NCI-H2029 treated with DMSO at 0.1 percent for 48 hours (cell line): ENCODE results near the gene FOXO1.
A peak's percentile ranks its signal among the peaks of the same experiment; 100 is the strongest.
"Not testable (repeated sequence)": the region's sequence is repeated elsewhere in the genome, so short reads cannot be mapped to it uniquely, and the experiment has no call there.

Experiments used
- DNase-seq: peaks from one replicate; lab custom pipeline; 2025; lab: John Stamatoyannopoulos, UW

The FOXO1 gene

DNA sequence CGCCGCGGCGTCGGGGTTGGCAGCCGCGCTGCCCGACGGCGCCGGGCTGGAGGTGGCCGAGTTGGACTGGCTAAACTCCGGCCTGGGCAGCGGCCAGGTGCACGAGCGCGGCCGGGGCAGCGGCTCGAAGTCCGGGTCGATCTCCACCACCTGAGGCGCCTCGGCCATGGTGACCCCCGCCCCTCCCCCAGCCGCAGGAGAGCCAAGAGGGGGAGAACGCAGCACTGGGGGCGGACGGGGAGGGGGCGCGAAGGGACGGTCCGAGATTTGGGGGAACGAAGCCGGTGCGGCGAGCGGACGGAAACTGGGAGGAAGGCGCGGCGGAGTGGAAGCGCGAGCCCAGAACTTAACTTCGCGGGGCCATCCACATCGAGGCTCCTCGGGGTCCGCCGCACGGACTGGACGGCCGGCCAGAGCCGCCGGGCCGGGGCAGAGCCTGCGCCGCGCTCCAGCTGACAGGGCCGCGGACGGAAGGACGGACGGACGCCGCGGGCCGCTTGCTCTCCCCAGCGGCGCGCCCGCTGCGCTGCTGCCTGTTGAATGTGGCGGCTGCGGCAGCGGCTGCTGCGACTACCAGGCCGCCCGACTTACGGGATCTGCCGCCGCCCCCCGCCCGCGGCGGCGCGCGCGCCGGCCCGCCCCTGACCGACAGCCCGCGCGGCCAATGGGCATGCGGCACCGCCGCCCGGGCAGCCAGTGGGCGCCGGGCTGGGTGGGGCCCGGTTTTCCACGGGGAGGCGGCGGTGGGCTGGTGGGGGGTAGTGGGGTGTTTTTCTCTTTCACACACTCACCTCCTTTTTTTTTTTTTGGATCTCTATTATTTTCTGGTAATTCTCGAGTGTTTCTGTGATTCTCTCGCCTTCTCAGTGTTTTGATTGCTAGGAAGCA is at the start of gene FOXO1:
TSS of gene FOXO1 (minus strand) at position 597 of the 888 bp plus-strand sequence. CDS start at position 168, 429 bp downstream.
- DNase-seq = no peak

GRCh38 chr13:40714433-40714832 is 48.0 kb upstream of the FOXO1 start:
- not testable (repeated sequence) for DNase-seq

- DNase-seq = no peak
Measured at GRCh38 chr13:40706439-40706838, 40.0 kb upstream of the FOXO1 start.

DNA sequence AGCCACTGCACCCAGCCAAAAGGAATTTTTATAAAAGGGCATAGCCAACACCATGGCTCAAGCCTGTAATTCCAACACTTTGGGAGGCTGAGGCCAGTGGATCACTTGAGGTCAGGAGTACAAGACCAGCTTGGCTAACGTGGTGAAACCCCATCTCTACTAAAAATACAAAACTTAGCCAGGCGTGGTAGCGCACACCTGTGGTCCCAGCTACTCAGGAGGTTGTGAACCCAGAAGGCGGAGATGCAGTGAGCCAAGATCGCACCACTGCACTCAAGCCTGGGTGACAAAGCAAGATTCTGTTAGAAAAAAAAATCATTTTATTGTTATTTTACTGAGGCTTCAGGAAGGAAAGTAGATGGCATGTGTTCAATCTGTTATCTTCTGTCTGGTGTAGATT is 31.3 kb upstream of the FOXO1 start:
- no peak for DNase-seq

DNA sequence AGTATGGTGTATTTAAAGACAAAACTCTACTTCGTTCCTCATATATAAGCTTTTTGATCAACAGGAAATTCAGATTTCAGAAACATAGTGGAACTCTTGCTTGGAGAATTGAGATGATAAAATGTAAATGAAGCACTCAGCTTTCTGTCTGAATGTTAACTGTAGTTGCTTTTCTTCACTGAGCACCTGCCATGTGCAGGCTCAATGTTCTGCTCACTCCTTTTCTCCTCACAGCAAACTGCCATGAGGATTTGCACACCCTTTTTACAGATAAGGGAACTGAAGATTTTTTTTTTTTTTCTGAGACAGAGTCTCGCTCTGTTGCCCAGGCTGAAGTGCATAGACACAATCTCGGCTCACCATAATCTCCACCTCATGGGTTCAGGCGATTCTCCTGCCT is 28.0 kb upstream of the FOXO1 start:
- DNase-seq = no peak

GRCh38 chr13:40692946-40693345 is 26.5 kb upstream of the FOXO1 start:
- no peak for DNase-seq

GRCh38 chr13:40688781-40689180 is 22.3 kb upstream of the FOXO1 start:
- DNase-seq = no peak

DNA sequence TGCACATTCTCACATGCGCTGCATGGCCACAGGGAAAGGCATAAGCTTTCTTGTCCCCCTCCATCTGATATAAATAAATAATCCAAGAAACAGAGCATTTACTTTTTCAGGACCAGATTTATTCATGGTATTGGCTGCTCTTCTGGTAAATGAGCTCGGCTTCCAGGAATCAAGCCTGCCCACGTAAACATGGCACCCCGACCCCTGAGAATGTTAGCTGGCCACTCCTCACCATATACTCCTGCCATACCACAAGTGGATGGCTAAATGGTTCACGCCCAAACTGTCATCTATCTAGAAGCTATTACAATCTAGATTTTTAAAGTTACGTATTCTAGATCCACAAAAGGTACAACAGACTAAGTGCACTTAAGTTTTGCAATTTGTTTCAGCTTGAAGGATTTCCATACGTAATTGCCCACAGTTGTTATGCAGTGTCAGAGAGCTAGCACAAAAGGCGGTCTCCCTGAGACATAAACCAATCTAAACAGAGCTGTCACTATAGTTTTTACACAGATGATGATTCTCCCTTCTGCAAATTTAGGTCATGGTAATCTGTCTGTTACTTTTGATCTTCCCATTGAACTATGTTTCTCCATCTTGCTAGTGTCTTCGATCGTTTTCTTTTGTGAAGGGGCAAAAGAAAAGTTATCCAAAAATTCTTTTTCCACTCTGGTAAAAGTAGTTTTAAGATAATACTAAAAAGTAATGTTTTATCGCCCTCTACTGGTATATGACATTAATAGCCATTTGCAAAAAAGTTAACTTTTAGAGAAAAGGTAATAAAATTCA is 16.2 kb upstream of the FOXO1 start:
- DNase-seq = no peak

GRCh38 chr13:40681341-40682146 is 15.1 kb upstream of the FOXO1 start:
- no peak for DNase-seq

DNA sequence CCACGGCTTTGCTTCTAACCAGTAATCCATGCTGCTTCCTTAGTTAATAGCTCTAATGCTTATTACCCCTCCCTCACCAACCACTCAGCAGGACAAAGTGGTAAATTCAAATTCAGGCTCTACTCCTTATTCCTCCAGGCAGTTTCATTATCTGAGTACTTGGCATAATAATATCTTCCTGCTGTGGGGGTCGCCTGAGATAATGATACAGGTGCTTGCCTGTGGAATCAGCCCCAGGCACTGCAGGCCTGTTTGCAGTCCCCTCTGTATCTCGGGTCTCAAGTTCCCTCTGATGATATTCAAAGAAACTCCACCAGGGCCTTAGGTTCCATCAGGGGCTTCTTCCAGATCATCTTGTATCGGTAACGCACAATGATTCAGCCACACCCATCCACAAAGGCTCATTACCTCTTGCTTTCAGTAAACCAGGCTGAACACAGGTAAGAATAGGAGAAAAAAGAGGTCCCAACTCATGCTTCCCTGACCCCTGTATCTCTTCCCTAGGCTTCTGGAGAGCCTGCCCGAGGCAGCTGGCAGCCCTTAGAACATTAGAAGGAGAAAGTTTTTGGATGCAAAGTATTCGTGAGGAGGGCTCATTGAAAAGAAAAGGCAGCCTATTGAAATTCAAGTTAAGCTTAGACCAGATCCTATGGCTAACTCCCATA is 14.3 kb upstream of the FOXO1 start:
- DNase-seq = no peak

GRCh38 chr13:40679480-40679985 is 13.1 kb upstream of the FOXO1 start:
- DNase-seq = no peak

DNA sequence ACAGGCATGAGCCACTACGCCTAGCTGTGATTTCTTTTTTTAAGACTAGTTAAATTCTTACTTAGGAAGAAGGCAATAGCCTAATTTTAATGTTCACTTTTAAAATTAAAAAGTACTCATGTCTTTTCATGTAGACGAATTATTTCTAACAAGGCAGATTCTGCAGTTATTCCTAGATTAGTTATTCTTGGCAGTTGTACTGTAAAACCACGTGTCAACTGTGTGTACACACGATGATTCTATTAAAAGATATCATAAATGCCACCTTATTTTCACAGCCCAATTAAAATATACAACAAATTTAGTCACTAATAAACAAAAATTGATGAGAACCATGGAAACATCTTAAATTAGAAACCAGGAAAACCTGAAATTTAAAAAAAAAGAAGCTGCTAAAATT is 10.6 kb upstream of the FOXO1 start:
- DNase-seq = no peak

DNA sequence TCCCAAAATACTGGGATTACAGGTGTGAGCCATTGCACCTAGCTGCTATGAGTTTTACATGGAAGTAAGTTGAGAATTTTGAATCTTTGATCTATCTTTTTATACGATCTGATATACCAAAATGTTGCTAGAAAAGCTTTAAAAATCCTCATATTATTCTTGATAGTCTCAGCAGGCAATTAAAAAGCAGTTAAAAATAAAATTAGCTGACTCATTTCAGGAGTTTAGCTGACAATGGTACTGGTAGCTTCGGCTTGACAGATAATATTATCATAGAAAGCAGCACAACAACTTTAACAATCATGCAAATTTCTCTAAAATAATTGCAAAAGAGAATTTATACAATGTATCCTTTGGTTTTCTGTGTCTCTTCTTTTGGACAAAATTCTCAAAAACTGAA is 9.6 kb upstream of the FOXO1 start:
- no peak for DNase-seq

DNA sequence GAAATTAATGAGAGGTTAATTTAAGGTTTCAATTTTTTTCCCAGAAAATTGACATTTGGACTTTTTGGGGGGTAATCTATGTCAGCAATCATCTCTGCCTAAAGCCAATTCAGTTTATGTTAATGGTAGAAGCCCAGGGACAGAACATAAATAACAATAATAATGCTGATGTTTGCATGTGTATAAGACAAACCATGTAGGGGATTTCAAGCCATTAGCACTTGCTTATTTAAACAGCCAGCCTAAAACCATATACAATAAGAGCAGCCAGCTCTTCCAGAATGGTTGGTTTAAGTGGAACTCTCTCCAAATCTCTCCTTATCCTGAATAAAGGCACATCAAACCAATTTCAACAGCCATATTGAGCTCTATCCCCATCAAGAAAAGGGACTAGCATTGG is 7.0 kb upstream of the FOXO1 start:
- no peak for DNase-seq

DNA sequence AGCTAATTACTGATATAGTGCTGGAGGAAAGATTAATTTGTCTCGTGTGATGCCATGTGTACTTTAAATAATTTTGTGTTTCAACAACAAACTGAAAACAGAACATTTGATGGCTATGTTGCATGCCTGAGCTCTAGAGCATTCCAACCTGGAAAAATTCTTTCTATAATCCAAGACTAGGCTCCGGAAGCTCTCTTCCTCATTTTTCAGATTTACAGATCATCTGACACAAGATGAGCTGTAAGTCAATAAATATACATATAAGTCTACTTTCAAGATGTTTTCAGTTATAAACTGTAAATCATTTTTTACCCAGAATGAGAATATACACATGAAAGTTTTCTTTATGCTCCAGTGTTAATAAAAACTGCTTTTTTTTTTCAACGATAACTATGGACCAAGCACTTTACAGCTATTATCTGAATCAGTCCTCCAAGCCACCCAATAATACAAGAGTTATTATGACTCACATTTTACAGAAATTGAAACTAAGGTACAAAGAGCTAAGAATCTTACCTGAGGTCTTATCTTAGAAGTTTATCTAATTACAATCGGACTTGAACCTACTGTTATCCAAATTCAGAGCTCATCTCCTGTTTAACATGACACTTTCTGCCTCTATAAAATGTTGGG is 6.4 kb upstream of the FOXO1 start:
- DNase-seq = no peak

DNA sequence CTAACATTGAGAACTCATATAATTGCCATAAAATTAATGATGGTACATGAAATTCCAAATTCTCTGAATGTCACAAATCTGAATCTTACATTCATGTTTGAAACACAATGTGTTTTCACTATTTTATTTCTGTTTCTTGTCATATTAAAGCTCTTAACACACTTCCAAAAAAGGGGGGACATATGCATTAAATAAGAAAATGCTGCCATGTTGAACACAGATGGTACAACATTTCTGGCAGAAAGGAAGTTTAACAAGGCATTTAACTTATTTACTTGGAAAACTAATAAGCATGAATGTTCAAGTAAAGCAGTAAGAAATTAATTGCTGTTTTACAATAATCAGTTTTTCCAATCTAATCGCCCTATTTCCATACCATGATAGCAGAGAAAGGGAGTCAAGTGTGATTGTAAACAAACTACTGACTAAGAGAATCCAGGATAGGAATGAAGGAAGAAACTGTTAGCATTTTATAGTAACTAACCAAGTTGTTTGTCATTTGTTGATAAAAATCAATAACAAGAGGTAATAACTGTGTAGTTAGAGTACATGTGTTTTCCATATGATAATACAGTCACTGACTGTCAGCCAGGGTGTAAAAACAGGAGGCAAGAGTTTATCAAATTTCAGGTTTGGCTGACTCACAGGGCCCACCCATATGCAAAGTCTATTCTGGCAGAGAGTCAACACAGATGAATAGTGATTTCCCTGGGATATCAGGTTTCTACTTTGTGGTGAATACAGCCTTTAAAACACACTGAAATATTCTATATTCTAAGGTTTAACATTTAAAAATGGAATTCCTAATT is 5.7 kb upstream of the FOXO1 start:
- peak; percentile 45 for DNase-seq

- no peak for DNase-seq
Measured at GRCh38 chr13:40670307-40670706, 3.9 kb upstream of the FOXO1 start.

GRCh38 chr13:40668335-40668734 is 1.9 kb upstream of the FOXO1 start:
- DNase-seq = no peak

DNA sequence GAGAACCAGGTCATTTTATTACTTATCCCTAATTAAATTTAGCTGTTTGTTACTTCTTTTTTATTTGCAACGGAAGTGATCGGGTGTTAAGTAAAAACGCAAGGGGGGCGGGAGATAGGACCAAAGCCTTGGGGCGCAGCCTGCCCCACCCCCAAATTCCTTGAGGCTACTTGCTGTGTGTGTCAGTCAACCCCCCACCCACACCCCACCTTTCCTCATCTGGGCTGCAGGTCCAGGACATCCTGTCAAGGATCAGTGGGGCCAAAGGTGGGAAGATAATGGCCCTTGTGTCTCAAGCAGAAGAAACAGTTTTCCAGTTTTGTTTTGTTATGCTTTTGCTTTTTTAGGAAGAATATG is 1.2 kb upstream of the FOXO1 start:
- no peak for DNase-seq

- no peak for DNase-seq
Measured at GRCh38 chr13:40666933-40667621, 636 bp upstream of the FOXO1 start.
